H1 (cell line): ENCODE data around the gene ARPP21. TPM values are rescaled to one million over a fixed set of nuclear protein-coding genes. Genes with fewer than 3 reads are reported as not detected.

Experiments used
- CTCF ChIA-PET: fragments of 300-600 bp; sonication (Branson Sonifier 250); formaldehyde crosslinking; loops from one replicate; lab custom pipeline; 2021; ENCODE audit not compliant: partially characterized antibody; lab: Charles Lee
- POLR2A ChIA-PET: fragments of 300-600 bp; sonication (Branson Sonifier 250); formaldehyde crosslinking; loops from one replicate; lab custom pipeline; 2021; ENCODE audit warnings: inconsistent platforms; ENCODE audit not compliant: partially characterized antibody; lab: Charles Lee
- DNase-seq, 2 experiments: peaks; one replicate each; pipeline versions ENCODE4 v3.0.0 to v3.0.0-alpha.2; 2010 to 2022; ENCODE audit warnings: low spot score in 2 of 2, low read depth in 1 of 2, mixed read lengths in 1 of 2
- FAIRE-seq: peaks from 2 replicates; lab custom pipeline; 2011; peaks lifted over from hg19 to GRCh38; lab: Jason Lieb, UNC
- H2AFZ ChIP-seq: 2 replicates; pipeline ENCODE4 v1.8.1; 2012; ENCODE audit warnings: low read length, inconsistent platforms
- H2AK5ac ChIP-seq: 2 replicates; pipeline ENCODE4 v1.6.1; 2013; ENCODE audit warnings: low read depth, low read length
- H2BK120ac ChIP-seq: replicated peaks from 2 replicates; pipeline ENCODE3; 2013; ENCODE audit warnings: low read depth, low read length, inconsistent platforms
- H2BK12ac ChIP-seq: 2 replicates; pipeline ENCODE4 v1.6.1; 2013; ENCODE audit warnings: low read depth, low read length
- H2BK15ac ChIP-seq: 2 replicates; pipeline ENCODE4 v1.6.1; 2013; ENCODE audit warnings: low read length
- H2BK20ac ChIP-seq: 2 replicates; pipeline ENCODE4 v1.6.1; 2013; ENCODE audit warnings: low read length
- H2BK5ac ChIP-seq: 2 replicates; pipeline ENCODE4 v1.6.1; 2013; ENCODE audit warnings: low read depth, low read length
- H3K14ac ChIP-seq: 2 replicates; pipeline ENCODE4 v1.6.1; 2013; ENCODE audit warnings: inconsistent platforms; ENCODE audit not compliant: insufficient read length
- H3K18ac ChIP-seq: 2 replicates; pipeline ENCODE4 v1.6.1; 2013; ENCODE audit warnings: low read length; ENCODE audit errors: extremely low read depth
- H3K23ac ChIP-seq: 2 replicates; pipeline ENCODE4 v1.6.1; 2013; ENCODE audit warnings: inconsistent platforms; ENCODE audit not compliant: insufficient read length
- H3K23me2 ChIP-seq: 2 replicates; pipeline ENCODE4 v1.6.1; 2013; ENCODE audit warnings: low read depth, low read length
- H3K27ac ChIP-seq: 2 replicates; pipeline ENCODE4 v1.6.1; 2011; ENCODE audit warnings: low read depth, low read length, inconsistent platforms
- H3K27me3 ChIP-seq, 4 experiments: replicated peaks in 1 of 4; 1 replicate in 1 of 4; 2 replicates in 3 of 4; pipeline versions ENCODE4 v1.6.1 to v1.8.1; 2011 to 2013; ENCODE audit warnings: low read length in 3 of 4, mild to moderate bottlenecking in 3 of 4, inconsistent platforms in 2 of 4, mixed read lengths in 2 of 4, moderate library complexity in 1 of 4; ENCODE audit not compliant: control insufficient read depth in 3 of 4, insufficient read depth in 3 of 4; ENCODE audit errors: extremely low read depth in 1 of 4
- H3K36me3 ChIP-seq, 4 experiments: 2 replicates each; pipeline versions ENCODE4 v1.6.1 to v1.8.1; 2011 to 2013; ENCODE audit warnings: mild to moderate bottlenecking in 4 of 4, low read length in 3 of 4, moderate library complexity in 2 of 4, control low read depth in 1 of 4, inconsistent platforms in 1 of 4; ENCODE audit not compliant: insufficient read depth in 4 of 4, control insufficient read depth in 2 of 4
- H3K4ac ChIP-seq: replicated peaks from 2 replicates; pipeline ENCODE3; 2013; ENCODE audit warnings: low read length, low read depth, mixed read lengths, inconsistent platforms; ENCODE audit not compliant: insufficient read length
- H3K4me1 ChIP-seq, 4 experiments: replicated peaks in 1 of 4; 1 replicate in 1 of 4; 2 replicates in 3 of 4; pipeline versions ENCODE4 v1.6.1 to v1.8.1; 2011 to 2013; ENCODE audit warnings: low read length in 3 of 4, inconsistent platforms in 2 of 4, mixed read lengths in 1 of 4; ENCODE audit not compliant: insufficient read depth in 4 of 4, control insufficient read depth in 3 of 4
- H3K4me2 ChIP-seq, 2 experiments: 2 replicates each; pipeline versions ENCODE4 v1.6.1 to v1.8.1; 2011 to 2013; ENCODE audit warnings: low read depth in 2 of 2, low read length in 2 of 2, control low read depth in 1 of 2, inconsistent platforms in 1 of 2, mild to moderate bottlenecking in 1 of 2; ENCODE audit not compliant: insufficient read depth in 1 of 2
- H3K4me3 ChIP-seq, 4 experiments: fragments of 200-600, 300-600 bp in 1 of 4; sonication (generic), shearing (Covaris generic), sonication (Bioruptor Twin) in 1 of 4; 2 replicates each; pipeline versions ENCODE4 v1.5.1 to v1.8.1; 2011 to 2016; ENCODE audit warnings: low read length in 4 of 4, low read depth in 3 of 4, control low read depth in 2 of 4, inconsistent platforms in 2 of 4, mild to moderate bottlenecking in 2 of 4, mixed read lengths in 1 of 4, moderate library complexity in 1 of 4; ENCODE audit not compliant: insufficient read depth in 2 of 4; ENCODE audit errors: extremely low read depth in 1 of 4
- H3K56ac ChIP-seq: replicated peaks from 2 replicates; pipeline ENCODE3; 2013; ENCODE audit warnings: low read depth, mild to moderate bottlenecking, mixed read lengths, low read length, inconsistent platforms; ENCODE audit not compliant: insufficient read length
- H3K79me1 ChIP-seq: 2 replicates; pipeline ENCODE4 v1.6.1; 2013; ENCODE audit warnings: low read depth, low read length, control low read depth
- H3K79me2 ChIP-seq, 2 experiments: 2 replicates each; pipeline versions ENCODE4 v1.6.1 to v1.8.1; 2012 to 2013; ENCODE audit warnings: low read length in 2 of 2, mild to moderate bottlenecking in 2 of 2, inconsistent platforms in 1 of 2; ENCODE audit not compliant: insufficient read depth in 2 of 2, control insufficient read depth in 1 of 2
- H3K9ac ChIP-seq, 4 experiments: replicated peaks in 1 of 4; 1 replicate in 1 of 4; 2 replicates in 3 of 4; pipeline versions ENCODE4 v1.6.1 to v1.8.1; 2011 to 2013; ENCODE audit warnings: low read depth in 3 of 4, low read length in 3 of 4, control low read depth in 2 of 4, mild to moderate bottlenecking in 2 of 4, moderate library complexity in 2 of 4, inconsistent platforms in 1 of 4; ENCODE audit errors: extremely low read depth in 1 of 4
- H3K9me3 ChIP-seq, 2 experiments: 2 replicates each; pipeline versions ENCODE4 v1.6.1 to v1.8.1; 2012 to 2013; ENCODE audit warnings: mild to moderate bottlenecking in 2 of 2, moderate library complexity in 2 of 2, control low read depth in 1 of 2, inconsistent platforms in 1 of 2, low read depth in 1 of 2, low read length in 1 of 2, mixed read lengths in 1 of 2; ENCODE audit not compliant: insufficient read depth in 2 of 2
- H4K20me1 ChIP-seq, 2 experiments: replicated peaks in 1 of 2; 2 replicates each; pipeline versions ENCODE3 to v1.8.1; 2011 to 2013; ENCODE audit warnings: inconsistent platforms in 2 of 2, low read length in 2 of 2, mild to moderate bottlenecking in 1 of 2; ENCODE audit not compliant: insufficient read depth in 2 of 2, control insufficient read depth in 1 of 2
- H4K5ac ChIP-seq: 2 replicates; pipeline ENCODE4 v1.6.1; 2013; ENCODE audit warnings: low read length, low read depth, mixed read lengths, inconsistent platforms; ENCODE audit not compliant: insufficient read length
- H4K8ac ChIP-seq: 2 replicates; pipeline ENCODE4 v1.8.0; 2013; ENCODE audit warnings: mild to moderate bottlenecking, moderate library complexity, low read length, inconsistent platforms; ENCODE audit not compliant: insufficient read depth; ENCODE audit errors: extremely low read depth
- H4K91ac ChIP-seq: replicated peaks from 2 replicates; pipeline ENCODE3; 2013; ENCODE audit warnings: low read length, mixed read lengths, inconsistent platforms; ENCODE audit not compliant: insufficient read length
- HDAC2 ChIP-seq, 2 experiments: fragments of 300-600 bp in 1 of 2; sonication (generic) in 1 of 2; IDR thresholded peaks; 2 replicates each; pipeline ENCODE4 v1.6.1; 2011 to 2012; ENCODE audit warnings: low read depth in 2 of 2, low read length in 2 of 2, mild to moderate bottlenecking in 2 of 2, moderate library complexity in 2 of 2, borderline replicate concordance in 1 of 2, inconsistent platforms in 1 of 2
- NANOG ChIP-seq: IDR thresholded peaks from 2 replicates; pipeline ENCODE4 v1.6.1; 2011; ENCODE audit warnings: low read length, low read depth, mild to moderate bottlenecking, inconsistent platforms; ENCODE audit not compliant: insufficient read depth, poor library complexity, severe bottlenecking
- POU5F1 ChIP-seq: IDR thresholded peaks from 2 replicates; pipeline ENCODE4 v1.6.1; 2011; ENCODE audit warnings: low read depth, mild to moderate bottlenecking, low read length, moderate library complexity
- SIX5 ChIP-seq: IDR thresholded peaks from 2 replicates; pipeline ENCODE4 v1.6.1; 2011; ENCODE audit warnings: mild to moderate bottlenecking, low read depth, low read length
- WGBS, 2 experiments: shearing (Covaris generic) in 1 of 2; methylation state at CpG; one replicate each; pipeline versions ENCODE4 v1.1.6 to v1.1.7; 2013 to 2015; ENCODE audit warnings: low lambda C conversion rate in 2 of 2, mixed read lengths in 2 of 2, inconsistent platforms in 1 of 2, low coverage in 1 of 2, missing lambda C conversion rate in 1 of 2; ENCODE audit not compliant: insufficient replicate concordance in 2 of 2, insufficient coverage in 1 of 2, insufficient read length in 1 of 2; ENCODE audit errors: extremely low coverage in 1 of 2, missing lambda C conversion rate in 1 of 2; 5-methylcytosine and 5-hydroxymethylcytosine counted together
- polyA plus RNA-seq, 7 experiments: library from polyadenylated mRNA; depleted of rRNA in 3 of 7; stranded (reverse) in 5 of 7; unstranded in 2 of 7; fragments of >200 nt in 5 of 7; fragments of 200-250 nt in 2 of 7; gene quantifications; 1 replicate in 5 of 7; 2 replicates in 1 of 7; 4 replicates in 1 of 7; pipeline versions ENCODE4 v1.2.1 to v1.2.3, GENCODE V29; 2011 to 2013; ENCODE audit warnings: missing spikeins in 2 of 7, mixed read lengths in 2 of 7
- total RNA-seq: library from RNA; stranded (reverse); fragmentation: NEBNext Ultra II Directional; extraction: Animal tissue kit (Norgen Biotek cat#: 25700); gene quantifications from 2 replicates; pipeline ENCODE4 v1.2.1, GENCODE V29; 2021

Gene ARPP21
- total and polyA plus RNA-seq, 2 of the 8 experiments (the other 6 are each of a cell fraction or from before 2014, with no cell fraction given): not detected

- POLR2A ChIA-PET: no interaction called here
- H4K91ac ChIP-seq: no peak overlapping the region
- no peaks in the 10 kb centered on the region for H3K23me2 ChIP-seq
- WGBS, 2 experiments: 93% methylated on average over 1 of the region's 1 CpG; no CpG with 5 or more reads in 1 of the 2 experiments
- H3K4me3 ChIP-seq: no peak overlapping the region
- no peak for DNase-seq
- no peak overlapping the region for H2BK5ac ChIP-seq
- no peak overlapping the region for H3K9ac ChIP-seq
- H2BK12ac ChIP-seq: no peak overlapping the region
- H4K8ac ChIP-seq: no peak overlapping the region
- no peak overlapping the region for H3K14ac ChIP-seq
- no peak overlapping the region for H2BK15ac ChIP-seq
- no peaks in the 10 kb centered on the region for H4K20me1 ChIP-seq
- H3K56ac ChIP-seq: no peak overlapping the region
- H2BK20ac ChIP-seq: no peak overlapping the region
- no peak overlapping the region for H2AFZ ChIP-seq
- no peak overlapping the region for H3K4me2 ChIP-seq
- H3K36me3 ChIP-seq: no peaks in the 10 kb centered on the region
- no peak overlapping the region for H2AK5ac ChIP-seq
- no peak overlapping the region for H4K5ac ChIP-seq
- no peaks in the 10 kb centered on the region for H3K9me3 ChIP-seq
- H3K4me1 ChIP-seq: no peaks in the 10 kb centered on the region
- no peak overlapping the region for H3K23ac ChIP-seq
- CTCF ChIA-PET: interaction anchor here (1.1 kb wide), 1 partner anchor 11 kb away, joined by 4 read pairs; no protein-coding TSS in a partner anchor
- H3K27me3 ChIP-seq: no peaks in the 10 kb centered on the region
- H3K27ac ChIP-seq: no peak overlapping the region
- no peak overlapping the region for H3K4ac ChIP-seq
- H3K79me2 ChIP-seq: no peaks in the 10 kb centered on the region
- no peak for TF ChIP-seq SIX5
- no peak for TF ChIP-seq HDAC2 (IDR thresholded peaks at IDR 0.05; ENCODE audit: borderline replicate concordance in 1 of 2, low read depth in 2 of 2, low read length in 2 of 2)
- no peak for TF ChIP-seq POU5F1
- TF ChIP-seq NANOG: no peak
- TF ChIP-seq, all 59 proteins: peak for 0
- Histone ChIP-seq H3K79me1 (no peaks in the 10 kb centered on the region), H3K18ac (no peak overlapping the region), H2BK120ac (no peak overlapping the region)
- no peak for FAIRE-seq
Observed at GRCh38 chr3:35675621-35676020, 36.3 kb downstream of the ARPP21 start.
